CD4-positive, alpha-beta memory T cell (primary cell): Measurements from ENCODE around the gene KHDC4. TPM values are rescaled to one million over a fixed set of nuclear protein-coding genes. Genes with fewer than 3 reads are reported as not detected.

Experiments
- CTCF ChIA-PET: fragments of 350-600 bp; sonication (Branson Sonifier 250); formaldehyde crosslinking; loops from one replicate; lab custom pipeline; 2021; ENCODE audit warnings: inconsistent platforms; ENCODE audit not compliant: partially characterized antibody; lab: Charles Lee
- POLR2A ChIA-PET: fragments of 350-600 bp; sonication (Branson Sonifier 250); formaldehyde crosslinking; loops from one replicate; lab custom pipeline; 2021; ENCODE audit not compliant: partially characterized antibody; lab: Charles Lee
- DNase-seq, 5 donors: peaks; one replicate each; pipeline versions ENCODE4 v3.0.0 to v3.0.0-alpha.2; 2020 to 2022; ENCODE audit warnings: mixed read lengths in 1 of 5
- H3K27ac ChIP-seq: one replicate; pipeline ENCODE4 v1.7.0; 2013; ENCODE audit warnings: low read depth, low read length
- H3K27me3 ChIP-seq: 2 replicates; pipeline ENCODE4 v1.7.0; 2013; ENCODE audit warnings: mild to moderate bottlenecking, low read length, moderate library complexity; ENCODE audit not compliant: insufficient read depth
- H3K36me3 ChIP-seq: 2 replicates; pipeline ENCODE4 v1.7.0; 2013; ENCODE audit warnings: mild to moderate bottlenecking, low read length, moderate library complexity; ENCODE audit not compliant: insufficient read depth
- H3K4me1 ChIP-seq: 2 replicates; pipeline ENCODE4 v1.7.0; 2013; ENCODE audit warnings: mild to moderate bottlenecking, low read length, moderate library complexity; ENCODE audit not compliant: insufficient read depth
- H3K4me3 ChIP-seq, 2 donors: one replicate each; pipeline ENCODE4 v1.7.0; 2013; ENCODE audit warnings: low read length in 2 of 2, mild to moderate bottlenecking in 1 of 2
- H3K9me3 ChIP-seq, 2 donors: one replicate each; pipeline ENCODE4 v1.7.0; 2013; ENCODE audit warnings: low read length in 2 of 2, control low read depth in 1 of 2; ENCODE audit not compliant: control insufficient read depth in 1 of 2
- H3K27ac Mint-ChIP-seq, 7 donors: one replicate each; pipeline ENCODE4 v1.8.0; 2020 to 2021; ENCODE audit warnings: mixed read lengths in 7 of 7, mild to moderate bottlenecking in 6 of 7, inconsistent platforms in 3 of 7, moderate library complexity in 3 of 7
- H3K27me3 Mint-ChIP-seq, 2 donors: one replicate each; pipeline ENCODE4 v1.8.0; 2020 to 2021; ENCODE audit warnings: mixed read lengths in 2 of 2
- H3K36me3 Mint-ChIP-seq, 2 donors: one replicate each; pipeline ENCODE4 v1.8.0; 2020 to 2021; ENCODE audit warnings: mixed read lengths in 2 of 2, inconsistent platforms in 1 of 2, mild to moderate bottlenecking in 1 of 2
- H3K4me1 Mint-ChIP-seq, 4 donors: one replicate each; pipeline ENCODE4 v1.8.0; 2020 to 2021; ENCODE audit warnings: mixed read lengths in 4 of 4, mild to moderate bottlenecking in 1 of 4
- H3K4me3 Mint-ChIP-seq, 8 donors: one replicate each; pipeline ENCODE4 v1.8.0; 2020 to 2021; ENCODE audit warnings: mixed read lengths in 8 of 8, mild to moderate bottlenecking in 7 of 8, moderate library complexity in 6 of 8, inconsistent platforms in 3 of 8
- H3K9me3 Mint-ChIP-seq, 8 donors: one replicate each; pipeline ENCODE4 v1.8.0; 2020 to 2021; ENCODE audit warnings: mixed read lengths in 8 of 8, mild to moderate bottlenecking in 5 of 8, inconsistent platforms in 3 of 8, moderate library complexity in 1 of 8
- intact Hi-C: fragments of 100-400 bp; cut with micrococcal nuclease; formaldehyde crosslinking; loops from one replicate; pipeline ENCODE4 v1.15.1; 2023
- polyA plus RNA-seq, 2 donors: library from polyadenylated mRNA; unstranded; fragments of 300-500 nt; fragmentation: Illumina TruSeq; gene quantifications; one replicate each; pipeline ENCODE4 v1.2.3, GENCODE V29; 2021
- total RNA-seq, 2 experiments: library from RNA; stranded (reverse); gene quantifications; one replicate each; pipeline ENCODE4 v1.2.3, GENCODE V29; 2021

Gene KHDC4
- total and polyA plus RNA-seq, 4 experiments from 2014 or later = 5.5 to 134 (median 68.2) TPM

- Histone ChIP-seq H3K36me3 (peaks cover 4% of the 10 kb centered on the region), H3K27me3 (no peaks in the 10 kb centered on the region), H3K9me3 (no peaks in the 10 kb centered on the region), H3K27ac (peak overlapping the region; percentile 86), H3K4me3 (peak overlapping the region; percentile 87 to 96), H3K4me1 (peaks cover 70% of the 10 kb centered on the region)
- intact Hi-C loops = loop anchor here (1.0 to 5.0 kb wide), 4 partner anchors 10 to 122 kb away; partner anchors contain the start of genes GON4L, KHDC4, RIT1 and SYT11
- ChIA-PET CTCF (interaction anchor here (1.2 to 6.8 kb wide), 8 partner anchors 9 to 45 kb away, joined by 4 to 47 read pairs (median 12); partner anchors contain the start of gene KHDC4), POLR2A (interaction anchor here (0.5 to 12.4 kb wide), 17 partner anchors 11 to 740 kb away, joined by 3 to 199 read pairs (median 5); partner anchors contain the start of genes KHDC4, PMF1, RXFP4 and SSR2)
- Mint-ChIP-seq H3K36me3 (peaks cover 0 to 39% of the 10 kb centered on the region in 2 donors), H3K27me3 (no peaks in the 10 kb centered on the region), H3K27ac (peak overlapping the region; percentile 81 to 98 (median 93)), H3K4me1 (peaks cover 48 to 89% (median 62%) of the 10 kb centered on the region in 4 donors), H3K9me3 (no peaks in the 10 kb centered on the region), H3K4me3 (peak overlapping the region; percentile 93 to 99 (median 97))
- no peak for DNase-seq
Measured at GRCh38 chr1:155978973-155979429, 44.8 kb upstream of the KHDC4 start.

GRCh38 chr1:155978325-155978972 lies 44.2 kb upstream of the KHDC4 start, which contains the start of gene ARHGEF2:
ARHGEF2 (minus strand) TSS chr1:155978547; CDS start chr1:155978427, 120 bp downstream.
- H3K27ac ChIP-seq = peak within 1 kb of the TSS; percentile 86
- CTCF ChIA-PET = interaction anchor here (0.6 to 6.8 kb wide), 9 partner anchors 9 to 63 kb away, joined by 3 to 47 read pairs (median 6); partner anchors contain the start of gene KHDC4
- H3K4me1 ChIP-seq = peaks cover 73% of the 10 kb centered on the region
- DNase-seq = peak; percentile 63 to 82 (median 66)
- intact Hi-C loops = loop anchor here (1.0 to 5.0 kb wide), 4 partner anchors 11 to 121 kb away; partner anchors contain the start of genes GON4L, KHDC4, RIT1 and SYT11
- Mint-ChIP-seq H3K4me1 (peaks cover 49 to 89% (median 62%) of the 10 kb centered on the region in 4 donors), H3K9me3 (no peaks in the 10 kb centered on the region), H3K4me3 (peak within 1 kb of the TSS; percentile 93 to 99 (median 97)), H3K27ac (peak within 1 kb of the TSS; percentile 81 to 98 (median 96)), H3K36me3 (peaks cover 0 to 39% of the 10 kb centered on the region in 2 donors), H3K27me3 (no peaks in the 10 kb centered on the region)
- H3K4me3 ChIP-seq = peak within 1 kb of the TSS; percentile 87 to 96
- no peaks in the 10 kb centered on the region for H3K27me3 ChIP-seq
- POLR2A ChIA-PET = interaction anchor here (0.5 to 12.4 kb wide), 20 partner anchors 11 to 1344 kb away, joined by 3 to 199 read pairs (median 6); partner anchors contain the start of genes KHDC4, PMF1, RXFP4 and SSR2
- no peaks in the 10 kb centered on the region for H3K9me3 ChIP-seq
- H3K36me3 ChIP-seq = peaks cover 4% of the 10 kb centered on the region

GRCh38 chr1:155977690-155978324 lies 43.6 kb upstream of the KHDC4 start:
- H3K4me1 ChIP-seq = peaks cover 74% of the 10 kb centered on the region
- Mint-ChIP-seq H3K36me3 (peaks cover 6 to 44% of the 10 kb centered on the region in 2 donors), H3K4me1 (peaks cover 53 to 89% (median 64%) of the 10 kb centered on the region in 4 donors), H3K27me3 (no peaks in the 10 kb centered on the region), H3K9me3 (no peaks in the 10 kb centered on the region), H3K4me3 (peak overlapping the region; percentile 93 to 99 (median 97)), H3K27ac (peak overlapping the region; percentile 81 to 98 (median 96))
- peak overlapping the region; percentile 86 for H3K27ac ChIP-seq
- H3K36me3 ChIP-seq = peaks cover 6% of the 10 kb centered on the region
- CTCF ChIA-PET = interaction anchor here (0.6 to 6.8 kb wide), 10 partner anchors 10 to 63 kb away, joined by 3 to 47 read pairs (median 6); partner anchors contain the start of gene KHDC4
- intact Hi-C loops = loop anchor here (1.0 to 5.0 kb wide), 4 partner anchors 11 to 121 kb away; partner anchors contain the start of genes GON4L, KHDC4, RIT1 and SYT11
- no peaks in the 10 kb centered on the region for H3K27me3 ChIP-seq
- peak overlapping the region; percentile 87 to 96 for H3K4me3 ChIP-seq
- POLR2A ChIA-PET = interaction anchor here (0.5 to 12.4 kb wide), 21 partner anchors 13 to 1343 kb away, joined by 3 to 199 read pairs (median 5); partner anchors contain the start of genes KHDC4, MEF2D, PMF1 and RXFP4
- peak in 3 of 5 donors; percentile 26 to 72 (median 28) for DNase-seq
- H3K9me3 ChIP-seq = no peaks in the 10 kb centered on the region

GRCh38 chr1:155976913-155977689 lies 42.9 kb upstream of the KHDC4 start:
- intact Hi-C loops = loop anchor here (1.0 to 5.0 kb wide), 2 partner anchors 10 to 120 kb away; partner anchors contain the start of genes GON4L and SYT11
- POLR2A ChIA-PET = interaction anchor here (0.6 to 12.4 kb wide), 14 partner anchors 12 to 841 kb away, joined by 3 to 199 read pairs (median 6); partner anchors contain the start of genes KHDC4, MEF2D, RXFP4 and SYT11
- peaks cover 55 to 89% (median 66%) of the 10 kb centered on the region in 4 donors for H3K4me1 Mint-ChIP-seq

GRCh38 chr1:155976062-155976912 lies 42.1 kb upstream of the KHDC4 start:
- Histone ChIP-seq H3K4me3 (peak overlapping the region; percentile 87 to 96), H3K27me3 (no peaks in the 10 kb centered on the region), H3K4me1 (peaks cover 74% of the 10 kb centered on the region), H3K27ac (peak overlapping the region; percentile 86), H3K36me3 (peaks cover 11% of the 10 kb centered on the region), H3K9me3 (no peaks in the 10 kb centered on the region)
- Mint-ChIP-seq H3K27ac (peak overlapping the region; percentile 81 to 98 (median 94)), H3K27me3 (no peaks in the 10 kb centered on the region), H3K4me3 (peak overlapping the region; percentile 93 to 99 (median 97)), H3K4me1 (peaks cover 54 to 89% (median 65%) of the 10 kb centered on the region in 4 donors), H3K36me3 (peaks cover 7 to 54% of the 10 kb centered on the region in 2 donors), H3K9me3 (no peaks in the 10 kb centered on the region)
- peak; percentile 61 to 77 (median 66) for DNase-seq
- ChIA-PET CTCF (interaction anchor here (0.7 to 6.8 kb wide), 8 partner anchors 9 to 43 kb away, joined by 3 to 47 read pairs (median 11); partner anchors contain the start of gene KHDC4), POLR2A (interaction anchor here (0.8 to 12.4 kb wide), 12 partner anchors 11 to 524 kb away, joined by 3 to 199 read pairs (median 8); partner anchors contain the start of genes KHDC4, MEF2D and RXFP4)
- intact Hi-C loops = loop anchor here (1.0 to 5.0 kb wide), 2 partner anchors 9 to 119 kb away; partner anchors contain the start of genes GON4L and SYT11

More at GRCh38 chr1:155976913-155977689, 42.9 kb upstream of the KHDC4 start:
- Mint-ChIP-seq H3K4me3 (peak overlapping the region; percentile 93 to 99 (median 97)), H3K27me3 (no peaks in the 10 kb centered on the region), H3K27ac (peak overlapping the region; percentile 81 to 98 (median 94)), H3K36me3 (peaks cover 7 to 51% of the 10 kb centered on the region in 2 donors), H3K9me3 (no peaks in the 10 kb centered on the region)
- H3K27ac ChIP-seq = peak overlapping the region; percentile 86
- no peaks in the 10 kb centered on the region for H3K9me3 ChIP-seq
- H3K4me3 ChIP-seq = peak overlapping the region; percentile 87 to 96
- CTCF ChIA-PET = interaction anchor here (0.9 to 6.8 kb wide), 9 partner anchors 10 to 43 kb away, joined by 3 to 47 read pairs (median 6); partner anchors contain the start of gene KHDC4
- H3K4me1 ChIP-seq = peaks cover 74% of the 10 kb centered on the region
- no peaks in the 10 kb centered on the region for H3K27me3 ChIP-seq
- DNase-seq = no peak
- H3K36me3 ChIP-seq = peaks cover 11% of the 10 kb centered on the region
